ENCODE results near the gene PFDN2.

DNA sequence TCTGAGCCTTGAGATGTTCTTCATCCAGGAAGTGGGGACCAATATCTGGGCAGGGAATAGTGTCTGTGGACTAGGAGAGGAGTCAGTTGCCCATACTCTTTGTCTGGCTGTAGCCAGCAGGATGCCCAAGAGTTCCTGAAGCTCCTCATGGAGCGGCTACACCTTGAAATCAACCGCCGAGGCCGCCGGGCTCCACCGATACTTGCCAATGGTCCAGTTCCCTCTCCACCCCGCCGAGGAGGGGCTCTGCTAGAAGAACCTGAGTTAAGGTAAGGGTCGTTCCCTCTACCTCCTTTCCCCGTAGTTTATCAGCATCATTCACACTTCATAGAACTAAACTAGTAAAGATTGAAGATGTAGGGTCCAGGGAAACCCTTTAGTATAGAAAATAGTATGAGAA, 45.0 kb upstream of the PFDN2 start:
- TF ChIP-seq, protein P1, sequence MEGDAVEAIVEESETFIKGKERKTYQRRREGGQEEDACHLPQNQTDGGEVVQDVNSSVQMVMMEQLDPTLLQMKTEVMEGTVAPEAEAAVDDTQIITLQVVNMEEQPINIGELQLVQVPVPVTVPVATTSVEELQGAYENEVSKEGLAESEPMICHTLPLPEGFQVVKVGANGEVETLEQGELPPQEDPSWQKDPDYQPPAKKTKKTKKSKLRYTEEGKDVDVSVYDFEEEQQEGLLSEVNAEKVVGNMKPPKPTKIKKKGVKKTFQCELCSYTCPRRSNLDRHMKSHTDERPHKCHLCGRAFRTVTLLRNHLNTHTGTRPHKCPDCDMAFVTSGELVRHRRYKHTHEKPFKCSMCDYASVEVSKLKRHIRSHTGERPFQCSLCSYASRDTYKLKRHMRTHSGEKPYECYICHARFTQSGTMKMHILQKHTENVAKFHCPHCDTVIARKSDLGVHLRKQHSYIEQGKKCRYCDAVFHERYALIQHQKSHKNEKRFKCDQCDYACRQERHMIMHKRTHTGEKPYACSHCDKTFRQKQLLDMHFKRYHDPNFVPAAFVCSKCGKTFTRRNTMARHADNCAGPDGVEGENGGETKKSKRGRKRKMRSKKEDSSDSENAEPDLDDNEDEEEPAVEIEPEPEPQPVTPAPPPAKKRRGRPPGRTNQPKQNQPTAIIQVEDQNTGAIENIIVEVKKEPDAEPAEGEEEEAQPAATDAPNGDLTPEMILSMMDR (IDR thresholded peaks at IDR 0.05), result no peak
- TF ChIP-seq POLR2A (IDR thresholded peaks at IDR 0.05) (no peak), EP300 (IDR thresholded peaks at IDR 0.05) (no peak), POLR2AphosphoS5 (IDR thresholded peaks at IDR 0.05) (no peak)
